ENCODE measurements around the gene YWHAE. TPM values are rescaled to one million over a fixed set of nuclear protein-coding genes. Genes with fewer than 3 reads are reported as not detected.
"Not testable (repeated sequence)": the region's sequence is repeated elsewhere in the genome, so short reads cannot be mapped to it uniquely, and the experiment has no call there.

YWHAE gene
- total and polyA plus RNA-seq, 2 experiments from 2014 or later = 287 to 599 TPM

- no peaks in the 10 kb centered on the region for H3K9me2 ChIP-seq (ENCODE audit: insufficient read depth)
- no peak overlapping the region for H3K4me2 ChIP-seq (ENCODE audit: unreplicated experiment)
- H3K4me3 ChIP-seq = no peak overlapping the region
- in situ Hi-C loops (cut with MboI) = no loop called here
- H3K9me3 ChIP-seq (ENCODE audit: low read depth) = no peaks in the 10 kb centered on the region
- DNase-seq = no peak
- peaks cover 28% of the 10 kb centered on the region for H3K36me3 ChIP-seq (ENCODE audit: low read depth)
- peaks cover 49% of the 10 kb centered on the region for H3F3A ChIP-seq (ENCODE audit: insufficient read depth)
- TF ChIP-seq EZH2 (IDR thresholded peaks at IDR 0.05; ENCODE audit: insufficient read depth, poor library complexity, severe bottlenecking) (no peak), EZH2phosphoT487 (IDR thresholded peaks at IDR 0.05; ENCODE audit: insufficient read depth, low read depth) (no peak)
- peaks cover 24% of the 10 kb centered on the region; the same call in 1 of the 2 replicates for H4K20me1 ChIP-seq (ENCODE audit: insufficient read depth)
- H3K27me3 ChIP-seq (replicated peaks; ENCODE audit: insufficient read depth) = no peaks in the 10 kb centered on the region
- H3K27ac ChIP-seq = no peak overlapping the region
- H3K79me2 ChIP-seq (ENCODE audit: insufficient read depth) = peaks cover 80% of the 10 kb centered on the region
- H2AFZ ChIP-seq = no peak overlapping the region
- no peak overlapping the region for H3K9ac ChIP-seq
- WGBS, 2 experiments (ENCODE audit: low coverage in 1 of 2, low lambda C conversion rate in 2 of 2, missing lambda C conversion rate in 2 of 2) = 93 to 95% methylated on average over 11 of the region's 11 CpGs
- peaks cover 27% of the 10 kb centered on the region for H3K4me1 ChIP-seq (ENCODE audit: insufficient read depth)
Observed at GRCh38 chr17:1421470-1421869, 21.4 kb upstream of the YWHAE start.

GRCh38 chr17:1420981-1421380 lies 21.0 kb upstream of the YWHAE start:
- Histone ChIP-seq H3K4me2 (ENCODE audit: unreplicated experiment) (no peak overlapping the region), H4K20me1 (ENCODE audit: insufficient read depth) (peaks cover 24% of the 10 kb centered on the region; the same call in 1 of the 2 replicates), H3K27me3 (replicated peaks; ENCODE audit: insufficient read depth) (no peaks in the 10 kb centered on the region), H3K9ac (no peak overlapping the region), H3F3A (ENCODE audit: insufficient read depth) (peaks cover 53% of the 10 kb centered on the region), H3K36me3 (ENCODE audit: low read depth) (peaks cover 28% of the 10 kb centered on the region), H3K79me2 (ENCODE audit: insufficient read depth) (peaks cover 79% of the 10 kb centered on the region), H3K27ac (no peak overlapping the region), H2AFZ (no peak overlapping the region), H3K9me3 (ENCODE audit: low read depth) (no peaks in the 10 kb centered on the region), H3K4me1 (ENCODE audit: insufficient read depth) (peaks cover 27% of the 10 kb centered on the region), H3K9me2 (ENCODE audit: insufficient read depth) (no peaks in the 10 kb centered on the region), H3K4me3 (no peak overlapping the region)
- in situ Hi-C loops (cut with MboI) = no loop called here
- no peak for DNase-seq
- TF ChIP-seq EZH2 (IDR thresholded peaks at IDR 0.05; ENCODE audit: insufficient read depth, poor library complexity, severe bottlenecking) (no peak), EZH2phosphoT487 (IDR thresholded peaks at IDR 0.05; ENCODE audit: insufficient read depth, low read depth) (no peak)
- WGBS, 2 experiments (ENCODE audit: low coverage in 1 of 2, low lambda C conversion rate in 2 of 2, missing lambda C conversion rate in 2 of 2) = 97 to 98% methylated on average over 2 of the region's 2 CpGs

- Histone ChIP-seq H3F3A (ENCODE audit: insufficient read depth) (peaks cover 51% of the 10 kb centered on the region), H3K4me2 (ENCODE audit: unreplicated experiment) (no peak overlapping the region), H3K79me2 (ENCODE audit: insufficient read depth) (peaks cover 77% of the 10 kb centered on the region), H3K9ac (no peak overlapping the region), H3K36me3 (ENCODE audit: low read depth) (peaks cover 30% of the 10 kb centered on the region), H3K9me3 (ENCODE audit: low read depth) (no peaks in the 10 kb centered on the region), H4K20me1 (ENCODE audit: insufficient read depth) (peaks cover 24% of the 10 kb centered on the region; the same call in 1 of the 2 replicates), H3K4me3 (no peak overlapping the region), H3K4me1 (ENCODE audit: insufficient read depth) (peaks cover 27% of the 10 kb centered on the region), H2AFZ (no peak overlapping the region), H3K9me2 (ENCODE audit: insufficient read depth) (no peaks in the 10 kb centered on the region), H3K27ac (no peak overlapping the region), H3K27me3 (replicated peaks; ENCODE audit: insufficient read depth) (no peaks in the 10 kb centered on the region)
- WGBS, 2 experiments (ENCODE audit: low coverage in 1 of 2, low lambda C conversion rate in 2 of 2, missing lambda C conversion rate in 2 of 2) = 99% methylated on average over 10 to 11 of the region's 11 CpGs
- in situ Hi-C loops (cut with MboI) = no loop called here
- DNase-seq = no peak
- TF ChIP-seq EZH2phosphoT487 (IDR thresholded peaks at IDR 0.05; ENCODE audit: insufficient read depth, low read depth) = no peak
- no peak for TF ChIP-seq EZH2 (IDR thresholded peaks at IDR 0.05; ENCODE audit: insufficient read depth, poor library complexity, severe bottlenecking)
Observed at GRCh38 chr17:1420163-1420562, 20.1 kb upstream of the YWHAE start.

GRCh38 chr17:1418476-1418875 lies 18.5 kb upstream of the YWHAE start:
- peaks cover 60% of the 10 kb centered on the region for H3K79me2 ChIP-seq (ENCODE audit: insufficient read depth)
- peaks cover 23% of the 10 kb centered on the region; the same call in 1 of the 2 replicates for H4K20me1 ChIP-seq (ENCODE audit: insufficient read depth)
- H3K4me3 ChIP-seq; in situ Hi-C loops (cut with MboI); DNase-seq; H2AFZ ChIP-seq; H3K27me3 ChIP-seq (replicated peaks; ENCODE audit: insufficient read depth); H3K9me3 ChIP-seq (ENCODE audit: low read depth); H3K27ac ChIP-seq; H3K4me2 ChIP-seq (ENCODE audit: unreplicated experiment); H3K9ac ChIP-seq; H3K9me2 ChIP-seq (ENCODE audit: insufficient read depth): not testable (repeated sequence)
- peaks cover 25% of the 10 kb centered on the region for H3K4me1 ChIP-seq (ENCODE audit: insufficient read depth)
- 88 to 91% methylated on average over 10 of the region's 10 CpGs for WGBS, 2 experiments (ENCODE audit: low coverage in 1 of 2, low lambda C conversion rate in 2 of 2, missing lambda C conversion rate in 2 of 2)
- H3F3A ChIP-seq (ENCODE audit: insufficient read depth) = peaks cover 52% of the 10 kb centered on the region
- peaks cover 30% of the 10 kb centered on the region for H3K36me3 ChIP-seq (ENCODE audit: low read depth)

- Histone ChIP-seq H3K36me3 (ENCODE audit: low read depth) (peaks cover 22% of the 10 kb centered on the region), H3K27me3 (replicated peaks; ENCODE audit: insufficient read depth) (no peaks in the 10 kb centered on the region), H2AFZ (no peak overlapping the region), H3K4me3 (no peak overlapping the region), H4K20me1 (ENCODE audit: insufficient read depth) (peaks cover 5% of the 10 kb centered on the region; the same call in 1 of the 2 replicates), H3F3A (ENCODE audit: insufficient read depth) (peaks cover 40% of the 10 kb centered on the region), H3K4me1 (ENCODE audit: insufficient read depth) (peaks cover 12% of the 10 kb centered on the region; the same call in 1 of the 2 replicates), H3K79me2 (ENCODE audit: insufficient read depth) (peaks cover 44% of the 10 kb centered on the region), H3K9me2 (ENCODE audit: insufficient read depth) (no peaks in the 10 kb centered on the region), H3K9me3 (ENCODE audit: low read depth) (no peaks in the 10 kb centered on the region), H3K27ac (no peak overlapping the region), H3K4me2 (ENCODE audit: unreplicated experiment) (no peak overlapping the region), H3K9ac (no peak overlapping the region)
- in situ Hi-C loops (cut with MboI) = no loop called here
- no peak for DNase-seq
- 99 to 100% methylated on average over 5 of the region's 5 CpGs for WGBS, 2 experiments (ENCODE audit: low coverage in 1 of 2, low lambda C conversion rate in 2 of 2, missing lambda C conversion rate in 2 of 2)
- no peak for TF ChIP-seq EZH2phosphoT487 (IDR thresholded peaks at IDR 0.05; ENCODE audit: insufficient read depth, low read depth)
- TF ChIP-seq EZH2 (IDR thresholded peaks at IDR 0.05; ENCODE audit: insufficient read depth, poor library complexity, severe bottlenecking) = no peak
Observed at GRCh38 chr17:1416414-1416813, 16.4 kb upstream of the YWHAE start.

All from GM23248 (cell line).